GM19468 (cell line): ENCODE data around the gene RNF2.

Source experiments
- ATAC-seq: cut with Tn5 transposase; IDR thresholded peaks from one replicate; pipeline ENCODE4 v1.9.1; 2021; ENCODE audit warnings: mild to moderate bottlenecking, moderate library complexity, moderate number of reproducible peaks; ENCODE audit not compliant: unreplicated experiment; ENCODE audit errors: extremely low read depth

The RNF2 gene

GRCh38 chr1:185087101-185087500 is 41.7 kb downstream of the RNF2 start:
- no peak for ATAC-seq

DNA sequence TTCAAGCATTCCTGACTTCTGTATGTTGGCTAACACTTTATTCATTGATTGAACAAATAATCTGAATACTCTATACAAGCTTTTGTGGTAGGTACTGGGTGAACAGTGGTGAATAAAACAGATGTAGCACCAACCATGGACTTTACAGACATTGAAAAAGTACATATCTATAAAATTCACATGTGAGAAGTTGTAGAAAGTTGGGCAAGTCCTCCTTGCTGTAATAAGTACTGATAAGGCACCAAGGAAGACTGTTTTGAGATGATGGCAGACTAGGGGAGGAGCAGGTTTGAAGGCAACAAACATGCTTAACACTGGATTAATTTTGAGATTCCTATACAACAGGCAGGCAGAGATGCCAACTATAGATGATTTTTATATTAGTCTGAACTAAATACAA is 42.4 kb downstream of the RNF2 start:
- ATAC-seq: no peak

- ATAC-seq: no peak
These were observed 46.1 kb downstream of the RNF2 start for GRCh38 chr1:185091480-185091879.

- no peak for ATAC-seq
These were observed 49.4 kb downstream of the RNF2 start for GRCh38 chr1:185094761-185095160.

DNA sequence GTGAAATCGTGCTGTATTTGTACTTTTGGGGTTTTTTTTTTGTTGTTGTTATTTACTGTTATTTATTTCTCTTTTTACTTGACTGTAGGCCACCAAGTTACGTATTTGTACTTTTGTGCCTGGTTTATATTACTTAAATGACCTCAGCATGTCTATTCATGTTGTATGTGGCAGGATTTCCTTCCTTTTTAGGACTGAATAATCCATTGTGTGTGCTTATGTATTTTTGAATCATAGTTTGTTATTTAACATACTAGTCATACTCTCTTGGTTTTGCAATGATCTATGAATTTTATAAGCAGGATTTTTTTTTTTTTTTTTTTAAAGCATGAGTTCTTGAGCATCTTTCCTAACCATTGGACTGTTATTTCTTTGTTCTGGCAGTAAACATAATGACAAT is 51.2 kb downstream of the RNF2 start:
- ATAC-seq: no peak

- no peak for ATAC-seq
These were observed 58.7 kb downstream of the RNF2 start for GRCh38 chr1:185104083-185104482.

DNA sequence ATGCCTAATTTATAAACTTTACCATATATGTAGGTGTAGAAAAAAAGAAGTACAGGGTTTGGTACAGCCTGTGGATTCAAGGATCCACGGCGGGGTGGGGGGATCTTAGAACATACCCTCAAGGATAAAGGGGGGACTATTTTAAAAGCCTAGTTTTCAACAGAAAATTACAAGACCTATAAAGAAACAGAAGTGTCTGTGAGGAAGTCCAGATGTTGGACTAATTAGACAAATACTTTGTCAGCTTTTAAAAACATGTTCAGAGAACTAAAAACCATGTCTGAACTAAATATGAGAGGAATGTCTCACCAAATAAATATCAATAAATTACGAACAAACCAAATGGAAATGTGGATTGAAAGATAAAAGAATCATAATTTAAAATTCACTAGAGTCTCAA is 59.8 kb downstream of the RNF2 start:
- ATAC-seq: no peak

- ATAC-seq: no peak
These were observed 63.0 kb downstream of the RNF2 start for GRCh38 chr1:185108321-185108720.

- no peak for ATAC-seq
These were observed 64.8 kb downstream of the RNF2 start for GRCh38 chr1:185110145-185110544.

GRCh38 chr1:185111873-185112272 is 66.5 kb downstream of the RNF2 start:
- no peak for ATAC-seq

- no peak for ATAC-seq
These were observed 67.0 kb downstream of the RNF2 start for GRCh38 chr1:185112356-185112755.

DNA sequence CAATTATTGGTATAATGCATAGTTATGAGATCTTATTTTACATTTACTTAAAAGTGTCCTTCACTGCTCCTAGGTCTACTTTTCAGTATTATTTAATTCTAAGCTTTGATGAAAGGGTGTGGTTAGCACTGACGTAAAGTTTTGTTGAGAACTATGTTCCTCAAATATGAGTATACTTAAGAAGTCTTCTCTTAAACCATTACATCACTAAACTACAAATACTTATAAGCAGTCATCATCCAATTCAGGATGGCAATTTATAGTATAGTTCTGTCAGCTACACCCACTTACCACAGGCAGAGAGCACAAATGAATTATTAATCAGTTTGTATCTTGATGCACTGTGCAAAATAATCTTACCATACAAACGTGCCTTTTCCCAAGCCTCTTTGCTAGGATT is 84.3 kb downstream of the RNF2 start:
- no peak for ATAC-seq

DNA sequence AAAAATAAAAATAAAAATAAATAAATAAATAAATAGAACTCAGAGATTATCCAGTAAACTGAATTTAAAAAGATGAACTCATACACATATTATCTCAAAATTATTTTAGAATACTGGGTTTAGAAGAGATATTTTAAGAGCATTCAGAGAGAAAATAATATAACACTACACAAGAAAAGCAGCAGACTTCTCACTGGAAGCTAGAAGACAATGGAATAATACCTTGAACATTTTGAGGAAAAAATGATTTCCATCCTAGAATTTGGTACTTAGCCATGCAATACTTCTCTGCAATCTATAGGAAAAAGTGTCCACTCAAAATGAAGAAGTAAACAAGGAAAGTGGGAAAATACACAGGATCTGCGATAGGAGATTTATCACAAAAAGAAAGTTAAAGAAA is 87.2 kb downstream of the RNF2 start:
- no peak for ATAC-seq

DNA sequence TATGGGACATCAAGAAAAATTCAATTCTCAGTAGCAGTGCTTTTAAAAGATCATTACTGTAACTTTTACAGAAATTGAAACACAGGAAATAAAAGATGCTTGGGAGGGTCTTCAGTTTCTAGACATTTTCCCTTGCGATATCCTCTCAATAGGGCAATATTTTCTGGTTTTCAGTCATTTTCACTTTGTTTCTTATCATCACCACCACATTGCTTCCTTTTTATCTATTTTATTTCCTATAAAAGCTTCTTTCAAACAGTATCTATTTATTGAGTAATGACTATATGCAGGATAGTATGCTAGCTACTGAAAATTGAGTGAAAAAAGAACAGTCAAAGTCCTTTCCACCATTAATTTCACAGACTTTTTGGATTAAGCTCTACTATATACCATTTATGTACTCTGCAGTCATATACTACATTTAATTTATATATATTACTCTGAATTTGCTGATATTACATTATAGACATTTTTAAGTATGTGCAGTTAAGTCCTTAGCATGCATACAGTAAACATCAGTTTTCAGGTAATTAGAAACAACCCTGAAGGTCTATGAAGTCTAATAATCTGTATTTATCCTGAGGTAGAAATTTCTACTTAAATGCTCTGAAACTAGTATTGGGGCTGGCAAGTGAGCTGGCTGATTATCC is 92.7 kb downstream of the RNF2 start:
- ATAC-seq: no peak

DNA sequence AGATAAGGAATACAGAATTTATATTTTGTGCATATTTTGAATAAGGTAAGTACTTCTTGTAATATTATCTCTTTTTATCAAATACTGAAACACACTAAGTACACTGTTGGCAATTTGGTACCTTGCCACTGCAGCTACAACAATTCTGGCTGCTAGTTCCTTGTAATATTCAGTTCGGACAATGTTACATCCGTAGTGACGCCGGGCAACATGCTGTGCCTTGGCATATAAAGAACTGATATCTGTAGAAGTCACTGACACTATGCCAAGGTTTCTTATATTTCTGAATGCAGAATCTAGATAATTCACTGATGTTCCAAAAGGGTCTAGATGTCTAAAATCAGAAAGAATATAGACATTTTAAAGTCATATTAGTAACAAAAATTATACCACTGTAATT is 93.9 kb downstream of the RNF2 start:
- no peak for ATAC-seq

- no peak for ATAC-seq
These were observed 98.9 kb downstream of the RNF2 start for GRCh38 chr1:185144233-185144632.

DNA sequence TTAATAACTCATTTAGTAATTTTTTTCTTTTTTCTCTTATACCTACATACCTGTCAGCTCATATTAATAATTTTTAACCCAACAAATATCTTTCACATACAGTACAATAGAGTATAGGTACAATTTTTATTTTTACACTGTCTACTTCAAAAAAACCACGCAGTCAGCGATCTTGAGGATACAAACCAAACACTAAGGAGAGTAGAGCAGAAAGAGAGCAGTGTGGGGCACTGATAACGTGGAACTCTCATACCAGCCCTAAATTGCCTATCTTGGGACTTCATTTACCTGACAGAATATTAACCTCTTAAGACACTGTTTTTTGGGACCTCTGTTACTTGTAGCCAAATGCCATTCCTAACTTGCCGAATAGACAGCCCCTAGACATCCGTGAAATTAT is 105.9 kb downstream of the RNF2 start:
- ATAC-seq: no peak
